NCI-H69 (cell line): ENCODE results near the gene TSPAN18.

ENCODE experiments used
- DNase-seq: peaks from one replicate; lab custom pipeline; 2025; lab: John Stamatoyannopoulos, UW

Gene TSPAN18

GRCh38 chr11:44759743-44760476 lies 33.1 kb downstream of the TSPAN18 start:
- DNase-seq, result no peak

- DNase-seq, result no peak
These were observed 33.7 kb downstream of the TSPAN18 start for GRCh38 chr11:44760477-44760872.

- no peak for DNase-seq
These were observed 34.3 kb downstream of the TSPAN18 start for GRCh38 chr11:44760917-44761550.

GRCh38 chr11:44761551-44761961 lies 34.8 kb downstream of the TSPAN18 start:
- no peak for DNase-seq

- no peak for DNase-seq
These were observed 36.5 kb downstream of the TSPAN18 start for GRCh38 chr11:44763121-44763820.

GRCh38 chr11:44764583-44764982 lies 37.8 kb downstream of the TSPAN18 start:
- no peak for DNase-seq

- no peak for DNase-seq
These were observed 38.3 kb downstream of the TSPAN18 start for GRCh38 chr11:44765026-44765595.

- no peak for DNase-seq
These were observed 38.9 kb downstream of the TSPAN18 start for GRCh38 chr11:44765676-44766075.

- peak; percentile 27 for DNase-seq
These were observed 39.6 kb downstream of the TSPAN18 start for GRCh38 chr11:44766112-44766971.

GRCh38 chr11:44766972-44767278 lies 40.2 kb downstream of the TSPAN18 start:
- DNase-seq, result no peak

GRCh38 chr11:44767421-44767820 lies 40.7 kb downstream of the TSPAN18 start:
- DNase-seq, result no peak

- no peak for DNase-seq
These were observed 43.6 kb downstream of the TSPAN18 start for GRCh38 chr11:44770401-44770800.

- no peak for DNase-seq
These were observed 44.5 kb downstream of the TSPAN18 start for GRCh38 chr11:44771252-44771734.

GRCh38 chr11:44771841-44772240 lies 45.1 kb downstream of the TSPAN18 start:
- DNase-seq, result no peak

GRCh38 chr11:44773351-44773965 lies 46.7 kb downstream of the TSPAN18 start:
- DNase-seq, result no peak

- peak; percentile 69 for DNase-seq
These were observed 47.3 kb downstream of the TSPAN18 start for GRCh38 chr11:44774108-44774507.

- no peak for DNase-seq
These were observed 48.0 kb downstream of the TSPAN18 start for GRCh38 chr11:44774731-44775130.

- peak; percentile 77 for DNase-seq
These were observed 48.7 kb downstream of the TSPAN18 start for GRCh38 chr11:44775366-44775984.

GRCh38 chr11:44775985-44776446 lies 49.3 kb downstream of the TSPAN18 start:
- DNase-seq, result peak; percentile 38

- no peak for DNase-seq
These were observed 49.9 kb downstream of the TSPAN18 start for GRCh38 chr11:44776551-44777208.
